Pons (tissue), 1 donor: Measurements from ENCODE around the gene PANK3.
"Not testable (repeated sequence)": the region's sequence is repeated elsewhere in the genome, so short reads cannot be mapped to it uniquely, and the experiment has no call there.

Experiments
- DNase-seq: peaks from one replicate; pipeline ENCODE4 v3.0.0-alpha.2; 2016; ENCODE audit warnings: low spot score

Gene PANK3

DNA sequence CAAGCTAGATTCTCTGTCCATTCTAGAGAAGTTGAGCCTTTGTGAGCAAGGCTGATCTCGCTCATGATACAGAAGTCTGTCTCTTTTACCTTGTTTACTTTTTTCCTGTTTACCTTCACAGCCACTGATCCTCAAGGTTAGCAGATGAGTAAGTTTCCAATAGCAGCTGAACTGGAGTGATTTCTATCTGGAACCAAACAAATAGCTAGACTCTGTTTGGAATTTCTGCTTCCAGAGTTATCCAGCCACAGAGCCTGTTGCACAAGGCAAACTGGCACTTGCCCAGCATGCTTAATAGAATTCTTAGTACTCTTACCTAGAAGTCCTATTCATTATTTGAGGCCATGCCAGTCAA lies 12.8 kb upstream of the PANK3 start:
- no peak for DNase-seq

DNA sequence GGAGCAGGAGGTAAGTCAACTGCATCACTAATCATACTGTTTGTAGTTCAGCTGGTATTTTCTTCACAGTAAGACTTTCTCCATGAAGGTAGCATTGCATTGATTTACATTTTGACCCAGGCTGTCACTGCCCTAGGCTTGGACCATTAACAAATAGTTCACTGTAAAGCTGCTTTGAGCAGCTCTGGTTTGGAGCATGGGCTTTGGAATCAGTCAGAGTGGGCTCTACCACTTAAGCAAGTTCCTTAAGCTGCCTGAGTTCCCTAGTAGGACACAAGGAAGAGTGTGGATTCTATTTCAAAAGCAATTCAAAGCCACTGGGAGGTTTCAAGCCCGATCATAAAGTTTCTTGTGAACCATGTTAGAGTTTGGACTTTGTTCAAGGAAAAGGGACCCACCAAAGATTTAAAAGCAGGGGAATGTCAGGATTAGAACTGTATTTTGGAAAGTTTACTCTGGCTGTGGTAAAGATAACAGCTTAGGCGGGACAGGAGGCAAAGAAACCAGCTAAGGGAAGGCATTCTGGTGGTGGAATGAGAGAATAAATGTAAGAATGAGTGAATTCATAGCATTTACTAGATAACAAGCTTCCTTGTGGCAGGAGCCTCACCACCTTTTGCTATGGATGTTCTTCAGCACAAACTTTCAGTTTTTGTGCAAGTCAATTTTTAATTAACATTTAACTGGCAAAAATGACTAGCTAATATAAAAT lies 12.3 kb upstream of the PANK3 start:
- no peak for DNase-seq

DNA sequence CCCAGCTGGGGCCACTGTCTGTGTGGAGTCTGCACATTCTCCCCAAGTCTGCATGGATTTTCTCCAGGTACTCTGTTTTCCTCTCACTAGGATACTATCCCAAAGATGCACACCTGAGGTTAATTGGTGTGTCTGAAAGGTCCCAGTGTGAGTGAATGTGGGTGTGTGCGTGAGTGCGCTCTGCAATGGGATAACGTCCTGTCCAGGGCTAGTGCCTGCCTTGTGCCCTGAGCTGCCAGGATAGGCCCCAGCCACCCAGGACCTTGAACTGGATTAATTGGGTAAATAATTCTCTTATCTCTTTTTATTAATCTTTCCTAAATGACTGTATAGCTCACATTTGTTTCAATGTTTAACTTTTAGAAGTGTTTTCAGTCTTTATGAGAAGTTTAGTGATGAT lies 11.5 kb upstream of the PANK3 start:
- DNase-seq: no peak

DNA sequence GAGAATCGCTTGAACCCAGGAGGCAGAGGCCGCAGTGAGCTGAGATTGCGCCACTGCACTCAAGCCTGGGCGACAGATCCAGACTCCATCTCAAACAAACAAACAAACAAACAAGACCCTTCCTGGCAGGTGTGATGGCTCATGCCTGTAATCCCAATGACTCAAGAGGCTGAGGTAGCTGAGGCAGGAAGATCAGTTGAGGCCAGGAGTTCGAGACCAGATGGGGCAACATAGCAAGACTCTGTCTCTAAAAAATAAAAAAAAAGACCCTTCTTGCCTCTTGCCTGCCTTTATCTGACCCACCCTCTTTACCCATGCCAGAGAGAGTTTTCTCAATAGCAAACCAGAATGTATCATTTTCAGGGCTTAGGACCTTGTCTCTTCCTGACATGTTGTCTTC lies 8.8 kb upstream of the PANK3 start:
- no peak for DNase-seq

DNA sequence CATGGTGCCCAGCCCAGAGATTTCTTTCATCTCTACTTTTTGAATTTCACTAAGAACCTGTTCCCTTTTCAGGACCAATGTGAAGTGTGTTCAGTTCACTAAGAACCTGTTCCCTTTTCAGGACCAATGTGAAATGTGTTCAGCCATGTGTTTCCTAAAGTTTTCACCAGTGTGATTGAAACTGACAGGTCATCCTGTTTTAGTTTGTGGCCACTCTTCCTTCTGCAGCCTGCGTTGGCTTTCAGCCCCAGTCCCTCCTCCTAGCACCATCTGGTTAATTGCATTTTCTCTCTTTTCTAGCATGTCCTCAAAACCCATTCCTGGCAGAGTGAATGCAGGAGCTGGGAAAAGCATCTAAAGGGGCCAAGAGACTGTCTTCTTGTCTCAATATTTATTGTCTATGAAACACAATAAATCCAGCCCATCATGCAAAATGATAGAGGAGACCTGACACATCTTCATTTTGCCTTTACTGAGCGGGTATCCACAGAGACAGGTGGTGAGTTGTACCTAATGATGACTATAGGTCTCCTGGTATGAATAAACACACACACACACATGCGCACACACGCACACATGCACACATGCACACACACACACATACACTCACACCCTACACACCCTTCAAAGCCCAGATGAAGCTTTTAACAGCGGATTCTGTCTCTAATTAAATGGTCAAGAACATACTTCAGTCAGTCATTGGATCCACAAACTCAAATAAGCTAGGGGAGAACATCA lies 6.1 kb upstream of the PANK3 start:
- peak; percentile 19 for DNase-seq

DNA sequence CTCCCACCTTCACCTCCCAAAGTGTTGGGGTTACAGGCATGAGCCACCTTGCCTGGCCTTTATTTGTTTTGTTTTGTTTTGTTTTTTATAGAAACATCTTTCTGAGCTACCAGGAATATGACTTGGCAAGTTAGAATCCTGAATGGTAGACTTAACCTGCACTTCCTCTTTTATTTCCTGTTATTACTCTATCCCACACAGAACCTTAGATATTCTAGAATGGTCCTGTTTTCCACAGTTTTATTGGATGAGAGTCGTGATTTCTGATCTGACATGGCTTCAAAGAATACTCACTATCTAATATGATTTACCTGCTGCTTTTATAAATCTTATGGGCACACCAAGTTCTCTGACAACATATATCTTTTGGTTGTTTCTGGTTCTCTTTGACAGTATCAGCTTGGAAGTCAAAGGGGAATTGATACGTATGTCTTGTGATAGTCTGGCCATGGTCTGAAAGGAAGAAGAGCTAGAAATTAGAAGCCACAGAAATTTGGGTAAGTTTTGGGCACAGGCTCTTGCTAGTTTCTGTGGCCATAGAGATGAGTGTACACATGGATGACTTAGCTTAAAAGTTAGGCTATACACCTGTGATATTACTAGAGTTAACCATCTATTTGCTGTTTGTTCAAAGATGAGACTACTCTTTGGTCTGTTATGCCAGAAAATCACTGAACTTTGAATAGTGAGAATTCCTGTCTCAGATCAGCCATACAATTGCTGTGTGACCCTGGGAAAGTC lies 4.7 kb upstream of the PANK3 start:
- DNase-seq: peak; percentile 41

DNA sequence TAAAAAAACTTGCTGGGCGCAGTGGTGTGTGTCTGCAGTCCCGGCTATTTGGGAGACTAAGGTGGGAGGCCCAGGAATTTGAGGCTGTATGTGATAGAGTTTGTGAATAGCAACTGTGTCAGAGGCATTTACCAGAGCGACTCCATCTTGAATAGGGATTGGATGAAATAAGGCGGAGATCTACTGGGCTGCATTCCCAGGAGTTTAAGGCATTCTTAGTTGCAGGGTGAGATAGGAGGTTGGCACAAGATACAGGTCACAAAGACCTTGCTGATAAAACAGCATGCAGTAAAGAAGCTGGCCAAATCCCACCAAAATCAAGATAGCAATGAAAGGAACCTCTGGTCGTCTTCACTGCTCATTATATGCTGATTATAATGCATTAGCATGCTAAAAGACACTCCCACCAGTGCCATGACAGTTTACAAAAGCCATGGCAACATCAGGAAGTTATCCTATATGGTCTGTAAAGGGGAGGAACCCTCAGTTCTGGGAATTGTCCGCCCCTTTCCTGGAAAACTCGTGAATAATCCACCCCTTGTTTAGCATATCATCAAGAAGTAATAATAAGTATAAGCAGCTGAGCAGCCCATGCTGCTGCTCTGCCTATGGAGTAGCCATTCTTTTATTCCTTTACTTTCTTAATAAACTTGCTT lies 1.8 kb upstream of the PANK3 start:
- not testable (repeated sequence) for DNase-seq

DNA sequence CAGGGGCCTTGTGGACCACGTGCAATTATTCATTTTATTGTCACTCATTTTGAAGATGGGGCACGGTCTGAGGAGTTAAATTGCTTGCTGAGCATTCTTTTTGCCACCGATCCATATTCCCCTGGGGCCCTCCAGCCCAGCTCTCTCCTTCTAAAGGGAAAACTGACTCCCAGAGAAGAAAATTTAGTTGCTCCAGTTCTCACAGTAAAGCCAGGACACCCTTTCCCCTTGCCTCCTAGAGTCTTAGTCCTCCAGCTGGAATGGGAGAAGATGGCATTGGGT lies 1.0 kb upstream of the PANK3 start:
- no peak for DNase-seq

DNA sequence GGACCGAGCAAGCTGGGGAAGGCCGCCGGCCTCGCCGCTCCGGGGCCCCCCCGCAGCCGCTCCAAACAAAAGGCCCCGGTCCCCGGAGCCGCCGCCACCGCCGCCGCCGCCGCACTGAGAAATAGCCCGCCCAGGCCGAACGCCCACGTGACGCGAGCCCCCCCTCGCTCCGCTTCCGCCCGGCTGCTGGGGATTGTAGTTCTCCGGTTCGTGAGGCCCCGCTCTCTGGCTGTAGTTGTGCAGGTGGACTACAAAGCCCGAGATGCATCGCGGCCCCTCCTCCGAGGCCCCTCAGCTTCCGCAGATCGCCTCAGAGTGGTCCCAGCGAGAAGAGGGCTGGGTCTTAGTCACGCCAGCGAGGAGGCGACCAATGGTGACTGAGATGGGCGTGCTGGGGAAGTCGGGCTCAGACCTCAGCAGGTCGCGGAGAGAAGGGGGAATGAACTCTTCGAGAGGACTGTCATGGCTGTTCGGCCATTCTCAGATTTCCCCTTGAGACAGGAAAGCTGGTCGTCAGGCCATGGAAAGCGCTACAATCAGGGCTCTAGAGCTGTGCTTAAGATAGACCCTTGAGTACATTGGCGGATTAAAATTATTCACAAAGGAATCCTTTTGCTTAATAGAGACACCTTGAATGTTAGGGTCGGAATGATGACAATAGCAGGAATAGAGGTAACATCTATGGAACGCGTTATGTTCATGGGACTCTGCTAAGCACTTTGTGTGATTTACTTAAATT lies 489 bp upstream of the PANK3 start:
- DNase-seq: peak; percentile 99

DNA sequence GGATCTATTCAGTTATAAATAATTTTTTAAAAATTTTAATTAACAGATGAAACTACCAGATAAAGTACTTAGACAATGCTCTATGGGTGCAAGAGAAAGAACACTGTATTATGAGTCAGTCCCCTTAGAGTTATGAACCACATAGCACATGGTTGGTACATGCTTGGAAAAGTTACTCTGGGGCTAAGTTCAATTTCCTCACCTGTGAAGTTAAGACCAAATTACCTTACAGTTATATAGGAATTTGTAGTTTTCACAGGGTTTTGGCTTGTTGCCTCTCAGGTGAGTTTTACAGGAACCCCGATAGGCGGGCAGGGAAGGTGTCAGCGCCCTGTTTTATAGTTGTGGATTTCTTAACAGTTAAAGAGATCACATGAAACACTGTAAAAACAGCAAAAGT lies 1.2 kb downstream of the PANK3 start:
- DNase-seq: no peak

DNA sequence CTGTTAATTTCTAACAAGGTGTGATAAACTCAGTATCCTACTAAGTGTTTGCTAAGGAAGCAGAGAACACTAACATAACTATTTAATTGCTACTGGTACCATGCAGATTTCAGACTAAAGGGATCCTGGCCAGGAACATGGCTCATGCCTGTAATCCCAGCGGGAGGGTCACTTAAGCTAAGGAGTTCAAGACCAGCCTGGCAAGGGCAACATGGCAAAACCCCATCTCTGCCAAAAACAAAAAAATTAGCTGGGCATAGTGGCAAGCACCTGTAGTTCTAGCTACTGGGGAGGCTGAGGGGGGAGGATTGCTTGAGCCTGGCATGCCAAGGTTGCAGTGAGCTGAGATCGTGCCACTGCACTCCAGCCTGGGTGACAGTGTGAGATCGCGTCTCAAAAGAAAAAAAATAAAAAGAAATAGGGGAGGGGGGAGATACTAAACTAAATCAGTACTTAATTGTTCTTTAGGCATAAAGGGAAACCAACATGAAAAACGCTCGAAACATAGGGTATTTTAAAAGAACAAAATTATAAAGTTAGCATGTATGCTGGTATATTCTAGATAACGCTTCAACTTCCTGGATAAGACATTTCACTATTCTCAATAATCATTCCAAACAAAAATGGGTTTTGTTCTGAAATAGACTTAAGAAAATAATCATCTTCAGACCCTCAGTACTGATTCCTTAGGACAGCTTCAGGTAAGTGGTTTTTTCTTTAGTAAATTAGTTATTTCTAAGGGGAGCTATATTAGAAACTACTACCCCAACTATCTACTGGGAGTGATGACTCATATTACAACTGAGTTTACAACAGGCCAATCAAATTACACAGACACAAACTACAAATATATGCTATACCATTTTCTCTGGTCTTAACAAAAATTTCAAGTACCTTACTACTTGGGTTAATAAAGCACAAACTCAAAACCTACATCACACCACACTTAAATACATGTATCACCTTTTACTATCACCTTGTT lies 3.5 kb downstream of the PANK3 start:
- DNase-seq: no peak

DNA sequence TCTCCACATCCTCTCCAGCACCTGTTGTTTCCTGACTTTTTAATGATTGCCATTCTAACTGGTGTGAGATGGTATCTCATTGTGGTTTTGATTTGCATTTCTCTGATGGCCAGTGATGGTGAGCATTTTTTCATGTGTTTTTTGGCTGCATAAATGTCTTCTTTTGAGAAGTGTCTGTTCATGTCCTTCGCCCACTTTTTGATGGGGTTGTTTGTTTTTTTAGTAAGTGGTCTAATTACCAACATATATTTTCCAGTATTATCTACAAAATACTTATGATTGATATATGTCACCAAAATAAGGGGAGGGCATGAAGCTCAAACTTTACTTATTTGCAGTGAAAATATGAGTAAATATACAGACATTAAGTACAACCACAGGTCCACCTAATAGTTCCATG lies 5.0 kb downstream of the PANK3 start:
- not testable (repeated sequence) for DNase-seq

DNA sequence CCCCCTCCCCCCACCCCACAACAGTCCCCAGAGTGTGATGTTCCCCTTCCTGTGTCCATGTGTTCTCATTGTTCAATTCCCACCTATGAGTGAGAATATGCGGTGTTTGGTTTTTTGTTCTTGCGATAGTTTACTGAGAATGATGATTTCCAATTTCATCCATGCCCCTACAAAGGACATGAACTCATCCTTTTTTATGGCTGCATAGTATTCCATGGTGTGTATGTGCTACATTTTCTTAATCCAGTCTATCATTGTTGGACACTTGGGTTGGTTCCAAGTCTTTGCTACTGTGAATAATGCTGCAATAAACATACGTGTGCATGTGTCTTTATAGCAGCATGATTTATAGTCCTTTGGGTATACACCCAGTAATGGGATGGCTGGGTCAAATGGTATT lies 5.5 kb downstream of the PANK3 start:
- not testable (repeated sequence) for DNase-seq

DNA sequence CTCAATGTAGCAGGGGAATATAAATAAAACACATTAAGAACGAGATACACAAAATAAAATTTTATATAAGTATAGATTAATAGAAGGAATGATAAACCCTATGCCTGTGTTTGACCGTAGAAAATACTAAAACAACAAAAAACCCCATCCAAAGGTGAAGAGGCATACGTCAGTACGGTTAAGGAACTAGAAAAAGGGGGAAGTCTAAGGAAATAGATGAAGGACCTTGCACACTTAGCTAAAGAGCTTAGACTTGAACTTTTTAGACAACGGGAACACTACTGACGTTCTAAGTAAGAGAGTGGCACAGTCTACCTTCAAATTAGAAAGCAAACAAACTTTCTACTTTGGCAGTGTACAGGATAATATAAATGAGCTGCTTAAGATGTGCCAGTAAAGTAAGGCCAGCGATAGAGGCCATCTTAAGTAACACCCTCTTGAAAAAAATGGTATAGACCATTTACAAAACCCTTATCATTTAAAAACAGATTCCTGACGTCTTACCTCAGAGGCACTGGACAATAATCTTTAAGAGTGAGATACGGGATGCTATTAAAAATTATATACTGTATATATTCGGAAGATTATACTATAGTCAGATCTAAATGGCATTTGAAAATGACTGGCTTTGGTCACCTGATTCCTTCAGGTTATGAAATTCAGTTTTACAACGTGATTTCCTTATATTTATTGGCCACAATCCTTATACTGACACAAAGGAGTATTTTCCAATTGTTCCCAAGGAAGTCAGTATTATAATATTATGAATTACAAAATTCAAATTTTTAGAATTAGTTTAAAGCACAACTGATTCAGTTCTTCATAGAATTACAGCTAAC lies 8.5 kb downstream of the PANK3 start:
- no peak for DNase-seq

DNA sequence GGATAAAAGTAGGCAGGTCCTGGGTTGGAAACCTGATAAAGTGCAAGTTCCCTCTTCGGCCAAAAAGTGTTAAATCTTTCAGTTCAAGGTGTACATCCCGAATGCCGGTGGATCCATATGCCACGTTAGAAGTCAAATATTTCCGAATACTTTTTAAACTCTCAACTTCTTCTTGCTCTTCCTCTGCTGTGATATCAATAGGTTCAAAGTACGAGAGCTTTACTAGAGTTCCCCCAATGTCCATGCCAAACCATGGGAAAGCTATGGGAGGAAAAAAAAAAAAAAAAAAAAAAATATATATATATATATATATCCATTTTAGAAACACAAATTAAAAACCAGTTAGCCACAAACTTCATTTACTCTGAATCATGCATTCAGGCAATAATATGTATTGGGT lies 10.4 kb downstream of the PANK3 start:
- no peak for DNase-seq

DNA sequence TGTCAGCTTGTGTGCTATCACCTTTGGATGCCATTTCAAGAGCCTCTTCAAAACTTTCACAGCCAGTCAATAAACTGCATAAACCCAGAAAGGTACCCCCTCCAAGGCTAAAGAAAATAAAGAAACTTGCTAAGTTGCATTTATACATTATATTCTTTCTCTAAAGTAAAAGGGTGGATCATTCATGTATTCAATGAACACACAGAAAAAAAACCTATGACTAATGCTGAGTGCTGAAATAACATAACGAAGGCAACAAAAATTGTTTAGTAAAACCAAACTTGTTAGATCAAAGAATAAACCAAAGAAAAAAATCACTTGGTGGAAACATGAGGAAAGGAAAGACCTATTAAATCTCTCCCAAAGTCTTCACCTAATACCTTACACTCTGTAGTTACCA lies 15.2 kb downstream of the PANK3 start:
- DNase-seq: no peak

DNA sequence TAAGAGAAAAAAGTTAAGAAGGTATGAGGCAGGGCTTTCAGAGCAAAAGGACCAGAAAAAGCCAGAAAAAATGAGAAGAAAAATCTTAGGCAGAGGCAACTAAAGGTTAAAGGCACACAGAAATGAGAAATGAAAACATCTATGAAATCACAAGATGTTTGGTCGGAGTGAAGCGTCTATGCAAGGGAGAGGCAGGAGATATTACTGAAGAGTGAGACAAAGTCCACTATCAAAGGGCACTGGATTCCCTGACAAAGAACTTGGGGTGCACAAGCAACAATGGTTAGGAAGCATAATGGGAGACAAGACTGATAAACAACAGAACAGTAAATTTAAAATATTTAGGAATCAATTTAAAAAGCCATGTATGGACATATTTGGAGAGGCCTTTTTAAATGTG lies 16.9 kb downstream of the PANK3 start:
- no peak for DNase-seq

DNA sequence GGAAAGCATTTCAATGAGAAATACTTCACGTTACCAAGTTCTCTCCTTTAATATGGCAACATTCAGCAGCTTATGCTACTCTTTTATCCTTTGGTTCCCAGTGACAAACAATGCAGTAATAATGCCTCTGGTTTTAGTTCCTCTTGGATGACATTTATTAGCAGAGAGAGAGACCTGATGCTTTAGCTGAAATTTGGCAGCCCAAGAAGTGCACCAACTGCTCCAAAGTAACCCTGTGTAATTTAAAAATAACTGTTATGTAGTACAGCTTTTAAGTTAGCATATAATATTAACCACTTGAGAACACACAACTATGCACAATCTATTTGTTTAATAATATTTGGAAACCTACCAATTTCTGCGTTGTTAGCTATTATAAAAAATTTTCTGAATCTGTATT lies 21.8 kb downstream of the PANK3 start:
- DNase-seq: no peak

DNA sequence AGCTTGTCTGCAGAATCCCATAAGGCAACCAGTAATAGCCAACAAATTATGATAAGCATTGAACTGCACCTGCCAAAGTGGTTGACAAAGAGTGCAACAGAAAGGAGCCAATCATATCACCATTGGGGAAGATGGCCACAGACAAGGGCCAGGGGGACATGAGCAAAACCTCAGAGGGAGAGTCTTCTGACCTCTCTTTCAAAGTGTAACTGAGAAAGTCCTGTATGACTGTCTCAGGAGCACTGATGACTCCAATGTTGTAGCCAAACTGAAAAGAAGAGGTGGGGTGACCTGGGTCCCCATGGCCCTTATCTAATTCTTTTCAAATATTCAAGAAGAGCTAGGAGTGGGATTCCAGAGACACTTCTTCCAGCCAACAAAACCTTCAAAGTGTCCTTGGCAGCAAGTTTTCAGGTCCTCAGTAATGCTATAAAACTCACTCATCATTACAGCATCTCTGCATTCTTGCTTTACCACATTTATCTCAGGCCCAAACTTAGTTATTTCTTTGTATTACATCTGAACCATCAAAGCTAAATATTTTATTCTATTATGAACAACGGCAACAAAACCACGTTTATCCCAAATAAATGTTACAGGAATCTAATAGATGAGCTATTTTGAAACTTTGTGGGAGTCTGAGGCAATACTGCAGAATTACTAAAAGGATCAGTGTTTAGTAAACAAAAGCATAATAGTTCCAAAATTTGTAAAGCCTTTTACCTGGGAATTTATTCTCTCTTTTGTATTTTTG lies 25.6 kb downstream of the PANK3 start:
- DNase-seq: no peak
